GM23338 (cell line): ENCODE data around the gene MAP1LC3C.

Experiments used
- CREB1 ChIP-seq: fragments of 250-450 bp; sonication (Bioruptor Pico); IDR thresholded peaks from 2 replicates; pipeline ENCODE4 v1.5.0; 2020; ENCODE audit warnings: low read depth, mild to moderate bottlenecking, moderate library complexity
- EZH2 ChIP-seq: fragments of 200-600 bp; sonication (generic); IDR thresholded peaks from one replicate; pipeline ENCODE4 v1.8.0; 2017; ENCODE audit warnings: antibody characterized with exemption, mild to moderate bottlenecking, low read depth; ENCODE audit not compliant: unreplicated experiment
- JUNB ChIP-seq: IDR thresholded peaks from one replicate; pipeline ENCODE4 v1.6.1; 2016; ENCODE audit warnings: antibody characterized with exemption; ENCODE audit not compliant: unreplicated experiment
- NANOG ChIP-seq: IDR thresholded peaks from 2 replicates; pipeline ENCODE4 v1.6.1; 2016; ENCODE audit warnings: antibody characterized with exemption, borderline replicate concordance
- POLR2AphosphoS5 ChIP-seq: IDR thresholded peaks from 2 replicates; pipeline ENCODE4 v1.6.1; 2016; ENCODE audit warnings: antibody characterized with exemption, low read depth
- TF ChIP-seq, protein P1 (sequence below), 2 experiments: fragments of 200-600 bp in 1 of 2; sonication (generic) in 1 of 2; conservative IDR thresholded peaks; 2 replicates each; pipeline versions ENCODE4 v1.5.1 to v1.6.1; 2016 to 2017; ENCODE audit warnings: antibody characterized with exemption in 2 of 2, low read depth in 2 of 2, mild to moderate bottlenecking in 2 of 2, moderate library complexity in 1 of 2
- TF ChIP-seq, protein P2 (sequence below): IDR thresholded peaks from one replicate; pipeline ENCODE4 v1.6.1; 2018; ENCODE audit warnings: antibody characterized with exemption; ENCODE audit not compliant: unreplicated experiment
- TF ChIP-seq, protein P3 (sequence below): IDR thresholded peaks from 2 replicates; pipeline ENCODE4 v1.6.1; 2016; ENCODE audit warnings: antibody characterized with exemption

- TF ChIP-seq, protein P1, sequence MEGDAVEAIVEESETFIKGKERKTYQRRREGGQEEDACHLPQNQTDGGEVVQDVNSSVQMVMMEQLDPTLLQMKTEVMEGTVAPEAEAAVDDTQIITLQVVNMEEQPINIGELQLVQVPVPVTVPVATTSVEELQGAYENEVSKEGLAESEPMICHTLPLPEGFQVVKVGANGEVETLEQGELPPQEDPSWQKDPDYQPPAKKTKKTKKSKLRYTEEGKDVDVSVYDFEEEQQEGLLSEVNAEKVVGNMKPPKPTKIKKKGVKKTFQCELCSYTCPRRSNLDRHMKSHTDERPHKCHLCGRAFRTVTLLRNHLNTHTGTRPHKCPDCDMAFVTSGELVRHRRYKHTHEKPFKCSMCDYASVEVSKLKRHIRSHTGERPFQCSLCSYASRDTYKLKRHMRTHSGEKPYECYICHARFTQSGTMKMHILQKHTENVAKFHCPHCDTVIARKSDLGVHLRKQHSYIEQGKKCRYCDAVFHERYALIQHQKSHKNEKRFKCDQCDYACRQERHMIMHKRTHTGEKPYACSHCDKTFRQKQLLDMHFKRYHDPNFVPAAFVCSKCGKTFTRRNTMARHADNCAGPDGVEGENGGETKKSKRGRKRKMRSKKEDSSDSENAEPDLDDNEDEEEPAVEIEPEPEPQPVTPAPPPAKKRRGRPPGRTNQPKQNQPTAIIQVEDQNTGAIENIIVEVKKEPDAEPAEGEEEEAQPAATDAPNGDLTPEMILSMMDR (conservative IDR thresholded peaks at IDR 0.05; ENCODE audit: low read depth in 2 of 2) = no peak
- TF ChIP-seq EZH2 = no peak
- no peak for TF ChIP-seq NANOG
- TF ChIP-seq POLR2AphosphoS5 = no peak
- TF ChIP-seq, protein P2, sequence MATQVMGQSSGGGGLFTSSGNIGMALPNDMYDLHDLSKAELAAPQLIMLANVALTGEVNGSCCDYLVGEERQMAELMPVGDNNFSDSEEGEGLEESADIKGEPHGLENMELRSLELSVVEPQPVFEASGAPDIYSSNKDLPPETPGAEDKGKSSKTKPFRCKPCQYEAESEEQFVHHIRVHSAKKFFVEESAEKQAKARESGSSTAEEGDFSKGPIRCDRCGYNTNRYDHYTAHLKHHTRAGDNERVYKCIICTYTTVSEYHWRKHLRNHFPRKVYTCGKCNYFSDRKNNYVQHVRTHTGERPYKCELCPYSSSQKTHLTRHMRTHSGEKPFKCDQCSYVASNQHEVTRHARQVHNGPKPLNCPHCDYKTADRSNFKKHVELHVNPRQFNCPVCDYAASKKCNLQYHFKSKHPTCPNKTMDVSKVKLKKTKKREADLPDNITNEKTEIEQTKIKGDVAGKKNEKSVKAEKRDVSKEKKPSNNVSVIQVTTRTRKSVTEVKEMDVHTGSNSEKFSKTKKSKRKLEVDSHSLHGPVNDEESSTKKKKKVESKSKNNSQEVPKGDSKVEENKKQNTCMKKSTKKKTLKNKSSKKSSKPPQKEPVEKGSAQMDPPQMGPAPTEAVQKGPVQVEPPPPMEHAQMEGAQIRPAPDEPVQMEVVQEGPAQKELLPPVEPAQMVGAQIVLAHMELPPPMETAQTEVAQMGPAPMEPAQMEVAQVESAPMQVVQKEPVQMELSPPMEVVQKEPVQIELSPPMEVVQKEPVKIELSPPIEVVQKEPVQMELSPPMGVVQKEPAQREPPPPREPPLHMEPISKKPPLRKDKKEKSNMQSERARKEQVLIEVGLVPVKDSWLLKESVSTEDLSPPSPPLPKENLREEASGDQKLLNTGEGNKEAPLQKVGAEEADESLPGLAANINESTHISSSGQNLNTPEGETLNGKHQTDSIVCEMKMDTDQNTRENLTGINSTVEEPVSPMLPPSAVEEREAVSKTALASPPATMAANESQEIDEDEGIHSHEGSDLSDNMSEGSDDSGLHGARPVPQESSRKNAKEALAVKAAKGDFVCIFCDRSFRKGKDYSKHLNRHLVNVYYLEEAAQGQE = no peak
- no peak for TF ChIP-seq CREB1 (CRISPR knock-in tag)
- TF ChIP-seq, protein P3, sequence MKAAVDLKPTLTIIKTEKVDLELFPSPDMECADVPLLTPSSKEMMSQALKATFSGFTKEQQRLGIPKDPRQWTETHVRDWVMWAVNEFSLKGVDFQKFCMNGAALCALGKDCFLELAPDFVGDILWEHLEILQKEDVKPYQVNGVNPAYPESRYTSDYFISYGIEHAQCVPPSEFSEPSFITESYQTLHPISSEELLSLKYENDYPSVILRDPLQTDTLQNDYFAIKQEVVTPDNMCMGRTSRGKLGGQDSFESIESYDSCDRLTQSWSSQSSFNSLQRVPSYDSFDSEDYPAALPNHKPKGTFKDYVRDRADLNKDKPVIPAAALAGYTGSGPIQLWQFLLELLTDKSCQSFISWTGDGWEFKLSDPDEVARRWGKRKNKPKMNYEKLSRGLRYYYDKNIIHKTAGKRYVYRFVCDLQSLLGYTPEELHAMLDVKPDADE = no peak
- no peak for TF ChIP-seq JUNB
Observed at GRCh38 chr1:241947354-241947753, 51.5 kb downstream of the MAP1LC3C start.
